ENCODE measurements around the gene TENT4B. TPM values are rescaled to one million over a fixed set of nuclear protein-coding genes. Genes with fewer than 3 reads are reported as not detected.

Gene TENT4B
- total RNA-seq, 2 donors from 2014 or later: 11.5 to 15.1 TPM

- 54% methylated on average over 4 of the region's 4 CpGs for WGBS
- H3K4me3 ChIP-seq: no peak overlapping the region
- H3K4me1 ChIP-seq (replicated peaks): peaks cover 3% of the 10 kb centered on the region
- DNase-seq (ENCODE audit: low spot score): no peak
- intact Hi-C loops (cut with DNase I): loop anchor here (5.0 to 10.0 kb wide), 4 partner anchors 143 to 593 kb away; partner anchors contain the start of gene HEATR3
- no peaks in the 10 kb centered on the region for H3K27me3 ChIP-seq (replicated peaks; ENCODE audit: insufficient read depth)
- no peak overlapping the region for H3K27ac ChIP-seq
- TF ChIP-seq CTCF (IDR thresholded peaks at IDR 0.05) (peak; percentile 59 to 90 (median 78)), POLR2AphosphoS5 (IDR thresholded peaks at IDR 0.05) (peak; percentile 11), POLR2A (IDR thresholded peaks at IDR 0.05) (no peak)
- H3K9me3 ChIP-seq: no peaks in the 10 kb centered on the region
- H3K36me3 ChIP-seq: peaks cover 0 to 6% of the 10 kb centered on the region in 2 donors
These were observed 60.9 kb downstream of the TENT4B start for GRCh38 chr16:50213939-50214519.

- no peak for DNase-seq (ENCODE audit: low spot score)
- H3K4me1 ChIP-seq (replicated peaks): no peaks in the 10 kb centered on the region
- WGBS: 91% methylated on average over 4 of the region's 4 CpGs
- TF ChIP-seq POLR2A (IDR thresholded peaks at IDR 0.05) (no peak), POLR2AphosphoS5 (IDR thresholded peaks at IDR 0.05) (no peak), CTCF (IDR thresholded peaks at IDR 0.05) (no peak)
- no peak overlapping the region for H3K27ac ChIP-seq
- no peaks in the 10 kb centered on the region for H3K27me3 ChIP-seq (replicated peaks; ENCODE audit: insufficient read depth)
- H3K36me3 ChIP-seq: peaks cover 0 to 6% of the 10 kb centered on the region in 2 donors
- no peak overlapping the region for H3K4me3 ChIP-seq
- intact Hi-C loops (cut with DNase I): loop anchor here (10.0 kb wide), 1 partner anchor 449 kb away; no protein-coding TSS in a partner anchor
- H3K9me3 ChIP-seq: no peaks in the 10 kb centered on the region
These were observed 62.6 kb downstream of the TENT4B start for GRCh38 chr16:50215680-50216079.

DNA sequence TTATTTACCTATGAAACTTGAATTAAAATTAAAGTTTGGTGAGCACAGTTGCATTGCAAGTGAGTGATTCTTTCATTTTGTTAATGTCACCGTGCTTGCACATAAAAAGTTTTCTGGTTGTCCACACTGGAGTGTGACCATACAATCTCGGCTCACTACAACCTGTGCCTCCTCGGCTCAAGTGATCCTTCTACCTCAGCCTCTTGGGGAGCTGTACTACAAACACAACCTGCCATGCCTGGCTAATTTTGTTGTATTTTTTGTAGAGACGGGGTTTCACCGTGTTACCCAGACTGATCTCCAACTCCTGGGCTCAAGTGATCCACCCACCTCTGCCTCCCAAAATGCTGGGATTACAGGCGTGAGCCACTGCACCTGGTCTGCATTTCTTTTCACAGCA lies 63.1 kb downstream of the TENT4B start:
- intact Hi-C loops (cut with DNase I): loop anchor here (10.0 kb wide), 1 partner anchor 449 kb away; no protein-coding TSS in a partner anchor
- Histone ChIP-seq H3K4me1 (replicated peaks) (no peaks in the 10 kb centered on the region), H3K9me3 (no peaks in the 10 kb centered on the region), H3K27ac (no peak overlapping the region), H3K36me3 (peaks cover 0 to 6% of the 10 kb centered on the region in 2 donors), H3K27me3 (replicated peaks; ENCODE audit: insufficient read depth) (no peaks in the 10 kb centered on the region), H3K4me3 (no peak overlapping the region)
- no peak for DNase-seq (ENCODE audit: low spot score)
- TF ChIP-seq POLR2AphosphoS5 (IDR thresholded peaks at IDR 0.05) (no peak), CTCF (IDR thresholded peaks at IDR 0.05) (no peak), POLR2A (IDR thresholded peaks at IDR 0.05) (no peak)
- WGBS: 87% methylated on average over 6 of the region's 6 CpGs

- Histone ChIP-seq H3K27ac (no peak overlapping the region), H3K36me3 (peaks cover 0 to 6% of the 10 kb centered on the region in 2 donors), H3K27me3 (replicated peaks; ENCODE audit: insufficient read depth) (no peaks in the 10 kb centered on the region), H3K9me3 (no peaks in the 10 kb centered on the region), H3K4me1 (replicated peaks) (no peaks in the 10 kb centered on the region), H3K4me3 (no peak overlapping the region)
- no peak for DNase-seq (ENCODE audit: low spot score)
- WGBS: 91% methylated on average over 4 of the region's 4 CpGs
- intact Hi-C loops (cut with DNase I): loop anchor here (10.0 kb wide), 1 partner anchor 445 kb away; no protein-coding TSS in a partner anchor
- TF ChIP-seq POLR2A (IDR thresholded peaks at IDR 0.05) (no peak), CTCF (IDR thresholded peaks at IDR 0.05) (no peak), POLR2AphosphoS5 (IDR thresholded peaks at IDR 0.05) (no peak)
These were observed 66.4 kb downstream of the TENT4B start for GRCh38 chr16:50219402-50219975.

DNA sequence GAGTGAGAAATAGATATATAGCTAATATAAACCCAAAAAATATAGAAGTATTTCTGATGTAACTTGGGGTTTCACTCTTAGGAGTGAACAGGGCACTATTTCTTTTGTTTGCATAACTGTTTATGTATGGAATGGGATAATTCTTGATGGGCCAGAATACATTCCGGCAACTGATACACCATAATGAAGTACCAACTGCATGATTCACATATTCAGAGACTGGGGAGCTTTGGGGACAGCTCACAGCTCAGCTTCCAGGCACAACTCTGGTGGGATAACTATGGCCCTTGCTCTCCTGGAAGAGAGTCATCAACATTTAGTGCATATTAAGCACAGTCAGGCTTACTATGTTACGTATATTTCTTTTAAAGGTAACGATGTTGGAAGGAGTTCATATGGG lies 71.2 kb downstream of the TENT4B start:
- H3K36me3 ChIP-seq: no peaks in the 10 kb centered on the region
- no peak overlapping the region for H3K4me3 ChIP-seq
- no peaks in the 10 kb centered on the region for H3K4me1 ChIP-seq (replicated peaks)
- no peaks in the 10 kb centered on the region for H3K27me3 ChIP-seq (replicated peaks; ENCODE audit: insufficient read depth)
- WGBS: 95% methylated on average over 3 of the region's 3 CpGs
- no peak overlapping the region for H3K27ac ChIP-seq
- DNase-seq (ENCODE audit: low spot score): no peak
- H3K9me3 ChIP-seq: no peaks in the 10 kb centered on the region
- intact Hi-C loops (cut with DNase I): no loop called here
- TF ChIP-seq POLR2A (IDR thresholded peaks at IDR 0.05) (no peak), POLR2AphosphoS5 (IDR thresholded peaks at IDR 0.05) (no peak), CTCF (IDR thresholded peaks at IDR 0.05) (no peak)
